Measurements from ENCODE around the gene WDR93.

DNA sequence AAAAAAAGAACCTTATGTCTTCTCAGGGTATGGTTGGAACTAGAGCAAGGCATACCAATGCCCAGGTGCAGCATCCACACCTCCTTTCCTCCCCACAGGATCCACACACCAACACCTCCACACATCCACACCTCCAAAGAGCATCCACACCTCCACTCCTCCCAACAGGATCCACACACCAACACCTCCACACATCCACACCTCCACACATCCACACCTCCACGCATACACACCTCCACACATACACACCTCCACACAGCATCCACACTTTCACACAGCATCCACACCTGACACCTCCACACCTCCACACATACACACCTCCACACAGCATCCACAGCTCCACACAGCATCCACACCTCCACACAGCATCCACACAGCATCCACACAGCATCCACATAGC, 55.2 kb downstream of the WDR93 start:
- TF ChIP-seq, protein P1, sequence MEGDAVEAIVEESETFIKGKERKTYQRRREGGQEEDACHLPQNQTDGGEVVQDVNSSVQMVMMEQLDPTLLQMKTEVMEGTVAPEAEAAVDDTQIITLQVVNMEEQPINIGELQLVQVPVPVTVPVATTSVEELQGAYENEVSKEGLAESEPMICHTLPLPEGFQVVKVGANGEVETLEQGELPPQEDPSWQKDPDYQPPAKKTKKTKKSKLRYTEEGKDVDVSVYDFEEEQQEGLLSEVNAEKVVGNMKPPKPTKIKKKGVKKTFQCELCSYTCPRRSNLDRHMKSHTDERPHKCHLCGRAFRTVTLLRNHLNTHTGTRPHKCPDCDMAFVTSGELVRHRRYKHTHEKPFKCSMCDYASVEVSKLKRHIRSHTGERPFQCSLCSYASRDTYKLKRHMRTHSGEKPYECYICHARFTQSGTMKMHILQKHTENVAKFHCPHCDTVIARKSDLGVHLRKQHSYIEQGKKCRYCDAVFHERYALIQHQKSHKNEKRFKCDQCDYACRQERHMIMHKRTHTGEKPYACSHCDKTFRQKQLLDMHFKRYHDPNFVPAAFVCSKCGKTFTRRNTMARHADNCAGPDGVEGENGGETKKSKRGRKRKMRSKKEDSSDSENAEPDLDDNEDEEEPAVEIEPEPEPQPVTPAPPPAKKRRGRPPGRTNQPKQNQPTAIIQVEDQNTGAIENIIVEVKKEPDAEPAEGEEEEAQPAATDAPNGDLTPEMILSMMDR (IDR thresholded peaks at IDR 0.05) = no peak
- TF ChIP-seq EZH2 (IDR thresholded peaks at IDR 0.05; ENCODE audit: borderline replicate concordance, insufficient read depth, low read depth, low read length, poor library complexity, severe bottlenecking) = no peak
